COLO668 (cell line): ENCODE data around the gene RASGEF1C.
"Not testable (repeated sequence)": the region's sequence is repeated elsewhere in the genome, so short reads cannot be mapped to it uniquely, and the experiment has no call there.

Experiments
- DNase-seq: peaks from one replicate; lab custom pipeline; 2025; ENCODE audit not compliant: unreplicated experiment; lab: John Stamatoyannopoulos, UW

RASGEF1C gene

DNA sequence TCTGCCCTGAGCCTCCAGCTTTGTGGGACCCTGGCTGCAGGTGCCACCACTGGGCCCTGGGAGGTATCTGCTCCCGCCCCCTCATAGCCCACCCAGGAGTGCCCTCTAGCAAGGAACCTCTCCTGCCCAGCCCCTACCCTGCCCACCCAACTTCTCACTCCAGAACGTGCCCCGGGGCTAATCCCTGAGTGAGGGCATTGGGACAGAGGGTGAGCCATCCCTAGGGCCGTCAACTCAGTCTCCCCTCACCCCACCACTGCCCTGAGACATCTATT lies 2.7 kb upstream of the RASGEF1C start:
- no peak for DNase-seq

DNA sequence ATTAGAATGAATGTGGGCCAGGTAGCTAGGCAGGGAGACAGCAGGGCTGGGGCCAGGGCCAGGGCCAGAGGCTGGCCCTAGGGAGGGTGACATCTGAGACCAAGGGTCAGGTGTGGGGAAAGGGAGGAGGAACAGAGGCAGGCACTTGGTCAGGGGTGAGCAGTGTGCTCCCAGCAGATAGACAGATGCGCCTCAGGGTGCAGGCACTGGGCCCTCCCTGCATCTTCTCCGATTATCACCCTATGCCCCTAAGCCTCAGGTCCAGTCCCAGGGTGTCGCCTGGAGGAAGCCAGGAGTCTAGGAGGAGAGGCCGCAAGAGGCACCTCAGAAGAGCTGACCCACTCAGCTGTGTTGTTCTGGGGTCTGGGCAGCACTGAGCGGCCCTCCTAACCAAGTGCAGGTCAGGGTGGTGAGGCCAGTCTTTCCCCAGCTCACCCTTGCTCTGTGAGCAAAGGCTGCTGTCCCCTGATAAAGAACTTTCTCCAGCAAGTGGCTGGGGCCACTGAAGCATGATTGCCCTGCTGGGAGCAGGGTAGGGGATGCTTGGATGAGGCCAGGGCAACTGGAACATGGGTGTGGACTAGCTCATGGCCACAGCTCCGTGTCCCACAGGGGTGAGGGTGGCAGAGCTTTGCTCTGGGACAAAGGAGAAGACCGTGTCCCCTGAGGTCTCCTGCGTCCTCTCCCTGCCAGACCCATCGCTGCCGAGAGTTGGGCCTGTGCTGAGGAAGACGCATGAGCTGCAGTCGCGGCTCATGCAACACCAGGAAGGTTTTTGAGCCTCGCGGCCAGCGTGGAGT lies 2.1 kb upstream of the RASGEF1C start:
- DNase-seq: no peak

DNA sequence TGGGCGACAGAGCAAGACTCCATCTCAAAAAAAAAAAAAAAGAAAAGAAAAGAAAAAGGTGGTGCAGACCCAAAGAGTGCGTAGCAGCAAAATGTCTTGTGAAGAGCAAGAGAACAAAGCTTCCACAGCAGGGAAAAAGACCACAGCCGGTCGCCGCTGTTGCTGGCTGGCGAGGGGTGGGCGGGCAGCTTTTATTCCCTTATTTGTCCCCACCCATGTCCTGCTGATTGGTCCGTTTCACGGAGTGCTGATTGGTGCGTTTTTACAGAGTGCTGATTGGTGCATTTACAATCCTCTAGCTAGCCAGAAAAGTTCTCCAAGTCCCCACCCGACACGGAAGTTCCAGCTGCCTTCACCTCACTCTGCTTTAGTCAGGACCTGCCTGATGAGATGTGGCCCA lies 1.1 kb upstream of the RASGEF1C start:
- not testable (repeated sequence) for DNase-seq

DNA sequence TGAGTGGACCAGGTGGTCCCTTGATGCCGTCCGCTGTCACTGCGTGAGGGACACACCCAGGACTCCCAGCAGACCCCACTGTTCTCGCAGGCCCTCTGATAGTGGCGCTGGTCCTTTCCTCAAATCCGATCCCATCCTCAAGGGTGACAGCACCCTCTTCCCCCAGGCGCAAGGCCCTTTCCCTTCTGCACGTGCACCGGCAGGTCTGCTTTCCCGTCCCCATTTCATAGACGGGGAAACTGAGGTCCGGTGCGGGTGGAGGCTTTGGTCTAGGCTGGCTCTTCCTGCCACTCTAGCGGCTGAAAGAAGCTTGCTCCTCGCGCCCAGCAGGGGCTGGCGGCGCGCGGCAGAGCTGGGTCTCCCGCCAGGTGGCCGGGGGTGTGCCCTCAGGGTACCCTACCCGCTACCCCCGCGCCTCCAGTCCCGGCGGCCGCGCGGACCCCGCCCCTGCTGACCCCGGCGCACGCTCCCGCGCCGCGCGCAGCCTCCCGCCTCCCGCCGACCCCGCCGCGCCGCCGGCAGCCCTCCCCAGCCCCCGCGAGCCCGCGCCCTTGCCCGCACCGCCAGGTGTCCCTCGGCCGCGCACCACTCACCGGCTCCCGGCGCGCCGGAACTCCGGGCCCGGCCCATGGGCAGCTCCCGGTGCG lies 453 bp downstream of the RASGEF1C start:
- peak; percentile 36 for DNase-seq

DNA sequence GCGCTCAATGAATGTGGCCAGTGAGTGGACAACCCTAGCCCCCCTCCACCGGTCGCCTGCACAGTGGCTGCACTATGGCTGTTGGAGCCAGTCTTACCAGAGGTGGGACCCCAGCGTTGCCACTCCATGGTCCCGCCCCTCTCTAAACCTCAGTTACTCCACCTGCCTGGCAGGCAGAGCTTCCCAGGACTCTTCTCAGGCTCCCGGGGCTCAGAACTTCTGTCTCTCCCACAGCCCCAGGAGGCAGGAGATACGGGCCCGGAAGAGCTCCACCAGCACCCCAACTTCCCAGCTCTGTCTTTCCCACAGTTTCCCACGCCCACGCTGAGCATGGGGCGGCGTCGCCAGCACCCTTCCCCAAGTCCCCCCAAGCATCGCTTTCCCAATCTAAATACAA lies 975 bp downstream of the RASGEF1C start:
- DNase-seq: no peak

DNA sequence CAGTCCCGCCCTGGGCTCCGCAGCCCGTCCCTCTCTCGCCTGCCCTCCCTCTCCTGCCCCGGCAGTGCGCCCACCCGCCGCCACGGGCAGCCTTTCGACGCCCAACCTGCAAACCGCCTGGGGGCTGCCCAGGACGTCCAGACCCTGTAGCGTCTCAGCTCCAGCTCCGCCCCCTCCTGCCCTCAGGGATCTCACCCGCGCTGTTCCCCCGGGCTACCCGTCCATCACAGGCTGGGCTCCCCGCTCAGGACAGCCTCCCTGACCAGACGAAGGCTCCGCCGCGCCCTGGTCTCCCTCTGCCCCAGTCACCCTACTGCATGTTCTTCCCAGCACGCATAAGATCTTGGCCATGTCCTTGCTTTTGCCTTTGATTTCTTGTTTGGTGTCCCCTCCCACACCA lies 1.4 kb downstream of the RASGEF1C start:
- DNase-seq: no peak

DNA sequence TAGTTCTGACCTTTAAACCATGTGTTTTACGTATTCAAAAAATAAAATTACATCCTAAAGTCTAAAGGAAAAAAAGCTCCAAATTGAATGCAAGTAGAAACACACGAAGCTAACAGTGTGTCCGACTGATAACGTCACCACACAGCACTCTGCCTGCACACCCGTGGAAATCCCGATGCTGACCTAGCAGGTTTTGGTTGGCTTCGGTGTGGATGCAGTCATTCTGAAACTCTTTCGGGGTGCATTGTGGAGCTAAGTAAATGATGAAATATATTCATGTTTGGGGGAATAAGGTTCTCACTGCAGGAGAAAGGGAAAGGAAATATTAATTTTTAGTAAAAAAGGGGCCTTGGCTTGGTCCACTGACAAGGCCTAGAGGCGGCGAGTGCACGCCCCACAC lies 2.0 kb downstream of the RASGEF1C start:
- DNase-seq: no peak

DNA sequence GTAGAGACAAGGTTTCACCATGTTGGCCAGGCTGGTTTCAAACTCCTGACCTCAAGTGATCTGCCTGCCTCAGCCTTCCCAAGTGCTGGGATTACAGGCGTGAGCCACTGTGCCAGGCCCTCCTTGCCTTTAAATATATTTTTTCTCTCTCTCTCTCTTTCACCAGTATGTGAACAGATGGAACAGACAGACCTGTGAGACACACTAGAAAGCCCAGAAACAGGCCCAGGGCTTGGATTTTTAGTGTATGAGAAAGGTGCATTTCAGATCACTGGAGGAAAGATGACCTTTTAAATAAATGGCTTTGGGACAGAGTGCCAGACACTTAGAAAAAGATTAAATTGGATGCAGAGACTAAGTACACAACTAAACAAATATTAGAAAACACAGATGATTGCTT lies 3.1 kb downstream of the RASGEF1C start:
- DNase-seq: no peak

DNA sequence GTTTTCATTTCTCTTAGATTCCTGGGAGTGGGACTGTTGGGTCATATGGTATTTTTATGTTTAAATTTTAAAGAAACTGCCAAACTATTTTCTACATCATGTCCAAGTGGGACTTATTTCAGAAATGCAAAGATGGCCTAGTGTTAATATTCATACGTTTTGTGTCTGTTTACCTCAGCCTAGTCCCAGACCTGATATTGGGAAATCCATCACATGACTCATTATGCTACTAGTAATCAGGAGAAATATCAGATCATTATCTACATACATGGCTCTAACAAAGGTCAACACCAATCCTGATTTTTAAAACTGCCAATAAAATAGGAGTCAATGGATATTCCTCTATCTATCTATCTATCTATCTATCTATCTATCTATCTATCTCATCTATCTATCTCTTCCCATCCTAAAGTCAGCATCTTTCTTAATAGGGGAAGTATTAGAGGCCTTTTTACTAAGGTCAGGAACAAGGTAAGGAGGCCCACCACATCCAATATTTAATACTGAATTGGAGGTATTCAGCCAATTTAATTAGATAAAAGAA lies 4.7 kb downstream of the RASGEF1C start:
- DNase-seq: no peak

DNA sequence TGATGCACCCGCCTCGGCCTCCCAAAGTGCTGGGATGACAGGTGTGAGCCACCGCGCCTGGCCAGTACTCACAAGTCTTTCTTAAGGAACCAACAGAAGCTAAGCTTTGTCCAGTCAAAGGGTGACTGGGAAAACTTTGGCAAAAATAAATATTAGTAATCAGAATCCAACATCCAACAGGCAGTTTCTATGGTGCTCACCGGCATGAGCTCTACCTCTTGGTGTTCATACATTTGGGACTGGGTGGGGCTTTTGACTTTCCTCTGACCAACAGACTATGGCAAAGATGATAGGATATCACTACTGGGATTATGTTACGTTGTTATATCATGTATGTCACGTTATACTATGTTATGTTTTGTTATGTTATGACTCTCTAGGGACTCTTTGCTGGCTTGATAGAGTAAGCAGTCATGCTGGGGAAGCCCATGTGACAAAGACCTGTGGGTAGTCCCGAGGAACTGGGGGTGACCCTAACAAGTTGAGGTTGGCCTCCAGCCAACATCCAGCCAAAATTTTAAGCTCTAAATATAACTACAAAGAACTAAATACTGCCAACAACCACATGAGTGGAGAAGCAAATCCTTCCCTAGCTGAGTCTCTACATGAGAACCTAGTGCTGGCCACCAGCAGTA lies 6.0 kb downstream of the RASGEF1C start:
- no peak for DNase-seq

DNA sequence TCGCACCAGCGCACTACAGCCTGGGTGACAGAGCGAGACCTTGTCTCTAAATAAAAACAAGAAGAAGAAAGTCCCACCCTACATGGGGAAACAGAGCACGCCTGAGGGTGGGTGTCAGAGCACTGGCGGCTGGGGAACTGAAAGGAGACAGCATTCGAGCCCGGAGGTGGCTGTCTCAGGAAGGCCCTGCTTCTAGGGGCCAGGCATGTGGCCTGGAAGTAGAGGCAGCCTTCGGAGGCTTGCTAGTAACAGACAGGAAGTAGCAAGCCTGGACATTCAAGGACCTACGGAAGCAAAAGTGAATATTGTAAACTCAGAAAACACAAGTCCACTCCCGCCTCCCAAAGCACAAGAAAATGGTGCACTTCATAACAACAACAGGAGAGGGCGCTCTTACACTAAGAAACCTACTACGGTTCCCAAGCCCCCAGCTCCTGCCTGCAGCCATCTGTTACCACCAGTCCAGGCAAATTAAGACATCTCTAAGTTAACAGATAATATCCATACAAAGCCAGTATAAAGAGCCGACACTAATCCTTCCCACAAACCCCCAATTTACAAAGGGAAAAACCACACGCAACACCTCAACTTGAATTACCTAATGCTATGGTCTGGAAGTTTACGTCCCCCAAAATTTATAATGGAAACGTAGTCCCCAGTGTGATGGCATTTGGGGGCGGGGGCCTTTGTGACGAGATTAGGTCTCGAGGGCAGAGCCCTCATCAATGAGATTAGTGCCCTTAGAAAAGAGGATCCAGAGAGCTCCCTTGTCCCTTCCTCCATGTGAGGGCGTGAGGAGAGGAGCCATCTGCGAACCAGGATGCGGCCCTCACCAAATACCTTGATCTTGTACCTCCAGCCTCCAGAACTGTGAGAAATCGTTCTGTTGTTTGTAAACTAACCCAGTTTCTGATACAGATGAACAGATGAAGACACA lies 7.7 kb downstream of the RASGEF1C start:
- DNase-seq: peak; percentile 16

DNA sequence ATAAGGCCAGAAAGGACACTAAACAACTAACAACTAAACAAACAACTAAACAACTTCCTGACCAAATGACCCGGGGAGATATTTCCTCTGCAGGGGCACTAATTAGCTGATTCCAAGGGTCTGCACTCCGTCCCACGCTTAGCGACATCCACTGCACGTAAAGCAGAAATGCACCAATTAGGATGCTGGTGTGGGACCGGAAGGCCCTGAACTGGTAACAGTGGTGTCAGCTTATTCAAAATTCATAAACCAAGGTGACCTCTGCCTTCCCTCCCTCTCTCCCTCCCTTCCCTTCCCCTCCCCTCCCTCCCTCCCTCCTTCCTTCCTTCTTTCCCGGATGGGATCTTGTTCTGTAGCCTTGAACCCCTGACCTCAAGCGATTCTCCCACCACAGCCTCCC lies 9.6 kb downstream of the RASGEF1C start:
- no peak for DNase-seq

DNA sequence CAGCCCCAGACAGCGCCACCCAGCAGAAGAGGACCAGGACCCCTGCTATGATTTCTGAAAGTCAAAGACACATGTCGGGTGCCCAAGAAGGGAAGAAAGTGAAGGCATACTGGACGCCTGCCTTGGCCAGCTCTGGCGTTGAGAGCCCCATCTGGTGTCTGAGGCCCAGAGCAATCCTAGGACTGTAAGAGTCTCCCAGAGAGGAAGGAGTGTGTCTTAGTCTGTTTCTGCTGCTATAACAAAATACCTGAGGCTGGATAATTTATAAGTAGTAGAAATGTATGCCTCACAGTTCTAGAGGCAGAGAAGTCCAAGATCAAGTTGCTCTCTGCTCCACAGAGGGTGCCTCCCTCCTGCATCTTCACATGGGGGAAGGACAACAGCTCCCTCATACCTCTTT lies 10.8 kb downstream of the RASGEF1C start:
- DNase-seq: no peak

DNA sequence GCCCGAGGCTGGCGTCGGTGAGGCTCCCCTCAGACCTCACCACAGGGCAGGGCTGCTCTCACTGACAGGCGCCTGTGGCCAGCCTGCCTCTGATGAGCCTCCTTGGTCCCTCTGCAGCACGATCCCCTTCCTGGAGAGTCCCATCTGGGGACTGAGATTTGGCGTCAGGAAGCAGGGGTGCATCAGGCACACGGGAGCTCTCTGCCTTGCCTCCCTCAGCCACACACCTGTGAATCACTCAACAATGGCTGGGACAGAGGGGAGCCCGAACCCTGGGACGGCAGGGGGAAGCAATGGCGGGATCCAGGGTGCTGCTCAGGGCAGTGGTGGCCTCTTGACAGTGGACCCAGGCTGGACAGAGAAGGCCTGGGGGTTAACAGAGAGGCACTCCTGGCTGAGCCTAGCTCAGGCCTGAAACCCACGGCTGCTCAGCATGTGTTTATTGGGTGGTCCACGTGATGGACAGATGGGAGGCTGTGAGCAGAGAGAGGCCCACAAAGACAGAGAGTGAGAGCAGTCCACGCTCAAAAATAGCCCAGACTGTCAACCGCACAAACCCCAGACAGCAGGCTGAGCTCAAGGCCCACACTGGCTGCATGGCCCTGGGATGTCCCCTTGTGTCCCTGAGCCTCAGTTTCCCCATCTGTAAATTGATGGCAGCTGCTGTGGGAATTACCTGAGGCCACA lies 11.9 kb downstream of the RASGEF1C start:
- no peak for DNase-seq

DNA sequence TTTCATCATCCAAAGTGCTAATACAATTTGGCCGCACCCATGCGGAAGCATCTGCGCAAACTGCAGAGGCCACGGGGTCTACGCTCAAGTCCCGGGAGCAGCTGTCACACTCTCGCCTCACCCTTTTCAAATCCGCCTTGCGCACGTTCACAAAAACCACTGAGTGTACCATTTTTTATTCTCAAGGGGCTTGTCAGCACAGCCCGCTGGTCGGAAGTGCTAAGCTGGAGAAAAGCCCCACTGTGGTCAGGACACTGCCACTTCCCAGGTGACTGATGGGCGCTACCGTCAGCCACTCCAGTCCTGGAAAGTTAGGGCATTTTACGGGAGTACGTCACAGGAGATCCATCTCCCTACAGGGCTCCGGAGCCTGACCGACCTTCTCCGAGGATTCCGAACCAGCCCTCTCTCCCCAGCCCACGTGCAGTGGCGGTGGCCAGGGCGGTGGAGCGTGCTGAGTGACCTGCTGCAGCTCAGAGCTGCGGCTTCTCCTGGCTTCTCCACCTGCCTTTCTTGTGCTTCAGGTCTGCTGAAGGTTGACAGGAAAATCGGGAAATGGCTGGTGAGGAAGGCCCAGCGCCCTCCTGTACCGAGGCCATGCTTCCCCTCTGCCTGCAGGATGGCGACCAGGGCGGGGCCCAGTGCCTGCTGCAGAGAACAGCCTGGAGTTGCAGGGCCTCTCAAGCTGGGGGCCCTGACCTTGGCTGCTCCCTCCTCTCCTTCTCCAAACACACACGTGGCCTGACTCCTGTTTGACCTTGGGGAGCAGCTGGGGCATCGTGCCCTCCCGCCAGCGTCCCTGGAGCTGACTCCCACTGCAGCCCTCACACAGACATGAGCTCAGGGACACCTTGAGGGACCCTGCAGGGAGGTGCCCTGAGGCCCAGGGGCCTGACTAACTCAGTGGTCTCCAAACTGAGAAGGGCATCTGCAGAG lies 14.3 kb downstream of the RASGEF1C start:
- no peak for DNase-seq

DNA sequence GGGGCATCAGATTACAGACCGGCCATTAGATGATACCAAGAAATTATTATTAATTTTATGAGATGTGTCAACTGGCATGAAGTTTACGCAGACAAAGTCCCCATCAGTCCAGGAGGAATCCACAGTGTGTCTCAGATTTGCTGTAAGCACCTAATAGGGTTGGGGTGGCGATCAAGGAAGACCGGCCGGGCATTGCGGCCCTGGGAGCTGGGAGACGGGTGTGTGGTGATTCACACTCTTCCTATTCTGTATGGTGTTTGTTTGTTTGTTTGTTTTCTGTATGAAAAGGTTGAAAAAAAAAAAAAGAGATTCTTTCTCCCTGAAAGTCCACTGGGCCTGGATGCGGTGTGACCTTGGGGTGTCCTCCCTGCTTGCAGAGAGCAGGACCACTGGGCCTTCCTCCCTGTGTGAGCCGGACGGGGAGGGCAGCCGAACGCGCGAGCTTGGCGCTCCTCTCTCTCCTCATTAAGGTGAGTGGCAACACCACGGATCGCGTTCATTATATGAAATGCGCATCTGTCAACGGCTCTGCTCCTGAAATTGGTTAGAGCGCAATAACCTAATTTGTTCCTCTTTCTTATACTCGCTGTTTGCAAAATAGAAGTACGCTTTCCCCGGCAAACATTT lies 15.1 kb downstream of the RASGEF1C start:
- DNase-seq: no peak

DNA sequence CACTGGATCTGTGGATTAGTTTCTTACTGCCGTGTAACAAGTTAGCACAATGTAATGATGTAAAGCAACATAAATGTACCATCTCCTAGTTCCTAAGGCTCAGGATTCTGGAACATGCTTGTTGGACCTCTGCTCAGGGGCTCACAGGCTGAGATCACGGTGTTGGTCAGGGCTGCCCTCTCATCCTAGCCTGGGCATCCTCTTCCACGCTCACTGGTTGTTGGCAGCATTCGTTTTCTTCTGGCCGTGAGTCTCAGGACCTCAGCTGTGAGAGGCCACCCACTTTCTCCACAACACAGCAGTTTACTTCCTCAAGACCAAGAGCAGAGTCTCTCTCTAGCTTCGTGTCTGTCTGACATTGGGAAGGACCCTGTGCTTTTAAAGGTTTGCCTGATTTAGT lies 17.3 kb downstream of the RASGEF1C start:
- DNase-seq: no peak

DNA sequence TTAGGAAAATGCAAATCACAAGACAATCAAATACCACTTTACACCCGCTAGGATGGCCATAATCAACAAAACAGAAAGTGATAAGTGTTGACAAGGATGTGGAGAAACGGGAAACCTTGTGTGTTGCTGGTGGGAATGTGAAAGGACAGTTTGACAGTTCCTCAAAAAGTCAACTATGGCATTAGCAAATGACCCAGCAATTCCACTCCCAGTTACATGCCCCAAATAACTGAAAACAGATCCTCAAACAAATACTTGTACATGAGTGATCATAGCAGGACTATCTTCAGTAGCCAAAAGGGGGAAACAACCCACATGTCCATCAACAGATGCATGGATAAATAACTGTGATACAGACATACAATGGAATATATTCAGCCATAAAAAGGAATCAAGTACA lies 21.2 kb downstream of the RASGEF1C start:
- no peak for DNase-seq

DNA sequence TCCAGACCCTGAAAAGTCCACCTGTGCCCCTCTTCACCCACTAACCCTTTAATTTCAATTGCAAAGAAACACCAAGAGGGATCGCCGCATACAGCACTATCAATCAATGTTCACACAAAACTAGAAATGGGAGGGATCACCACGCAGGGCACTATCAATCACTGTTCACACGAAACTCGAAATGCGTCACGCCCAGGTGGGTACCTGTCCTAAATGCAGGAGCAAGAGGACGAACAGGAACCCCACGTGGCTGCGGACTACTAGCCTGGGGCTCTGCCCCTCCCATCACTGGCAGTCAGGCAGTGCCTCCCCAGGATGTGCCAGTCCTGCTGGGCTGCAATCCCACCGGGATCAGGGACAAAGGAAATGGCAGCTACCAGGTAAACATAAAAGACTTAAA lies 28.2 kb downstream of the RASGEF1C start:
- no peak for DNase-seq
